ENCODE measurements around the gene MLEC.

GRCh38 chr12:120734210-120734609 lies 47.3 kb downstream of the MLEC start:
- TF ChIP-seq POLR2A (IDR thresholded peaks at IDR 0.05) (no peak), CTCF (IDR thresholded peaks at IDR 0.05) (no peak)
